HG02798 (cell line): ENCODE results near the gene SMTNL1.

ENCODE experiments used
- ATAC-seq: cut with Tn5 transposase; IDR thresholded peaks from one replicate; pipeline ENCODE4 v1.9.1; 2021; ENCODE audit warnings: mild to moderate bottlenecking; ENCODE audit not compliant: unreplicated experiment, poor library complexity

The SMTNL1 gene

DNA sequence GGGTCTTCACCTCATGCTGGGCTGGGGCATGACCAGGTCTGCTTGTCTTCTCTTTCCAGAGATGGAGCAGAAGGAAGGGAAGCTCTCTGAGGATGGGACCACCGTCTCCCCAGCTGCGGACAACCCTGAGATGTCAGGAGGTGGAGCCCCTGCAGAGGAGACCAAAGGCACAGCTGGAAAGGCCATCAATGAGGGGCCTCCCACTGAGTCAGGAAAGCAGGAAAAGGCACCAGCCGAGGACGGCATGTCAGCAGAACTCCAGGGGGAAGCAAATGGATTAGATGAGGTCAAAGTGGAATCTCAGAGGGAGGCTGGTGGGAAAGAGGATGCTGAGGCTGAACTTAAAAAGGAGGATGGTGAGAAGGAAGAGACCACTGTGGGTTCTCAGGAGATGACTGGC, 5.2 kb downstream of the SMTNL1 start:
- no peak for ATAC-seq

DNA sequence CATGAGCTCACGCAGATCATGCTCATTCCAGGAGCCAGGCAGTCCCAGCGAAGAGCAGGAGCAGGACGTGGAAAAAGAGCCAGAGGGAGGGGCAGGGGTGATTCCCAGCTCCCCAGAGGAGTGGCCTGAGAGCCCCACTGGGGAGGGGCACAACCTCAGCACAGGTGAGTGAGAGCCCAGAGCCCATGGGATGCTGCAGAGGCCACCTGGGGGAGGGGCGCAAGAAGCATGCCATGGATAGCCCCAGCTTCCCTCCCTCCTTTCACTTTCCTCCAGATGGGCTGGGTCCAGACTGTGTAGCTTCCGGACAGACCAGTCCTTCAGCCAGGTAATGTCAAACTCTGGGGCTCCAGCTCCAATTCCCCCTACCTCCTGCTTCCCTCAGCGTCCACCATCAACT, 6.2 kb downstream of the SMTNL1 start:
- no peak for ATAC-seq

DNA sequence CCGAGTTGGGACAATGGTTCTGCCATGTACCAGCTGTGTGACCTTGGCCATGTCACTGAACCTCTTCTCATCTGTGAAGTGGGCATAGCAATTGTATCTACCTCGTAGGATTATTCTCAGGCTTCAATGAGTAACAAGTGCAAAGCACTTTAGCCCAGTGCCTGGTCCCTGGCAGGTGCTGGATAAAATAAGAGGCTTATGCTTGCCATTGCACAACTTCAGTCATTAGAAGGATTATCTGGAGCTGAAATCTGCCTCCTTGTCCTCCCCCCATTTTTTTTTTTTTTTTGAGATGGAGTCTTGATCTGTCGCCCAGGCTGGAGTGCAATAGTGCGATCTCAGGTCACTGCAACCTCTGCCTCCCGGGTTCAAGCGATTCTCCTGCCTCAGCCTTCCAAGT, 7.2 kb downstream of the SMTNL1 start:
- ATAC-seq, result no peak

DNA sequence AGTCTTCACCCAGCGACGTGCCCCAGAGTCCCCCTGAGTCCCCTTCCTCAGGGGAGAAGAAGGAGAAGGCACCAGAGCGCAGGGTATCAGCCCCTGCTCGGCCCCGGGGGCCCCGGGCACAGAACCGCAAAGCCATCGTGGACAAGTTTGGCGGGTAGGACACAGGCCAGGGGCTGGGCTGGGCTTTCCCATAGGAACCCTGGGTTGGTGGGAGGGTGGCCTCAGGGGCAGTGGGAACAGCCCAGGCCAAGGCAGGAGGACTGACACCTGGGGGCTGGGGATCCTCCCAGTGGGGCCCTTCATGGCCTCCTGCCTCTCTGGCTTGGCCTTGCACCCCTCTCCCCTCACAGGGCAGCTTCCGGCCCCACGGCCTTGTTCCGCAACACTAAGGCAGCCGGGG, 8.5 kb downstream of the SMTNL1 start:
- no peak for ATAC-seq

DNA sequence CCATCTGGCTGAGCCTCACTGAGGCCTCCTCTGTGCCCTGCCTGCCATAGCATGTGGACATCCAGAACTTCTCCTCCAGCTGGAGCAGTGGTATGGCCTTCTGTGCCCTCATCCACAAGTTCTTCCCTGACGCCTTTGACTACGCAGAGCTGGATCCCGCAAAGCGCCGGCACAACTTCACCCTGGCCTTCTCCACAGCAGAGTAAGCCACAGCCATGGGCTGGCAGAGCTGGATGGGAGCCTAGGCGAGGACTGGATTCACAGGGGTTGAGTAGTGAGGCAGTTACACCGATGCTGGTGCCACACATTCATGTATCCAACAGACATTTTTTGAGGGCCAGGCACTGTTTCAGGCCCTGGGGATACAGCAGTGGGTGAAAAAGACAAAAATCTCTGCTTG, 9.1 kb downstream of the SMTNL1 start:
- no peak for ATAC-seq

DNA sequence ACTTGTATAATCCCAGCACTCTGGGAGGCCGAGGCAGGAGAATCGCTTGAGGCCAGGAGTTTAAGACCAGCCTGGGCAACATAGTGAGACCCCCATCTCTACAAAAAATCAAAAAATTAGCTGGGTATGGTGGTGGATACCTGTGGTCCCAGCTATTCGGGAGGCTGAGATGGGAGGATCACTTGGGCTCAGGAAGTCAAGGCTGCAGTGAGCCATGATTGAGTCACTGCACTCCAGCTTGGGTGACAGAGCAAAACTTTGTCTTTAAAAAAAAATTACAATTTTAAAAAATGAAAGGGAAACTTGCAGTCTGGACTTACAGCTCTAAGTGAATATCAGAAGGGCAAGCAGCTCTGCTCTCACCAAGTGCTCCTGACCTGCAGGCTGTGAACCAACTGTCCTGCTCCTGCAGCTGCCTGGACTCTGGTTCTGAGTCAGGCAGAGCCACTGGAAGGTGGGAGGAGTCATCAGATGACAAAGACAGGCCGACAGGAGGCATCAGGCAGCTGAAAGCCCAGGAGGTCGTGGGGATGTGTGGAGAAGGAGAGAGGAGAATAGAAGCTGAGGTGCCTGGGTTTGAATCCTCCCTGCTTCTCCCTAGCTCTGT, 9.6 kb downstream of the SMTNL1 start:
- peak; percentile 80 for ATAC-seq

DNA sequence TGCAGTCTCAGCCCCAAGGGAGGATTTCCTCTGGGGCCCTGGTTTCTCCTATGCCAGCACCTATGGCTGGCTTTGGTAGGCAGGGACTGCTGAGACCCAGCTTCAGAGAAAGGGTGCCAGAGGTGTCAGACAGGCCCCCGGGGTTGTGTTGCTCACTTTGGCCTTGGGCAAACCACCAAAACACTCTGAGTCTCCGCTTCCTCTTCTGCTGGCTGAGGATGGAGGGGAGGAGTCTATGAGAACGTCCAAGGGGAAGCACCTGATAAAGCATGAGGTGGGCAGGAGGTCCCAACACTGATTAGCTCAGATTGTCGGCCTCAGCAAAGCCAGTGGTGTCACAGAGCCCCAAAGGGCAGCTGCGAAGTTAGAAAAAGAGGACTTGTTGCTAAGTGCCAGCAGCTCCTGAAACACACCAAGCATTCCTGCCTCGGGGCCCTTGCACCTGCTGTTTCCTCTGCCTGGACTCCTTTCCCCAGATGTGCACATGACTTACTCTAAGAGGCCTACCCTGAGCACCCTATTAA, 10.5 kb downstream of the SMTNL1 start:
- peak; percentile 88 for ATAC-seq

DNA sequence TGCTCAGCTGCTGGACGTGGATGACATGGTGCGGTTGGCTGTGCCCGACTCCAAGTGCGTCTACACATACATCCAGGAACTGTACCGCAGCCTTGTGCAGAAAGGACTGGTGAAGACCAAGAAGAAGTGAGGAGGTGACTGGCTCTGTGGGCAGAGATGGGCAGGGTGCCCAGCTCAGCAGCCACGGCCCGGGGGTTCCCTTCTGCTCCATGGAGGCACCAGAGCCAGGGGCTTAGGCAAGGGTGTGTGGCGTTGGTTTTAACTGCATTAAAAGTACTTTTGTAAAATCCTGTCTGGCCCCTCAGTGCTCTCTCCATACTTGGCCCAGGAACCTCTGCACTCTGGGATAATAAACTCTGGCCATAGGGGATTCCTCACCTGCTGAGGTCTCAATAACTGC, 12.6 kb downstream of the SMTNL1 start:
- no peak for ATAC-seq

DNA sequence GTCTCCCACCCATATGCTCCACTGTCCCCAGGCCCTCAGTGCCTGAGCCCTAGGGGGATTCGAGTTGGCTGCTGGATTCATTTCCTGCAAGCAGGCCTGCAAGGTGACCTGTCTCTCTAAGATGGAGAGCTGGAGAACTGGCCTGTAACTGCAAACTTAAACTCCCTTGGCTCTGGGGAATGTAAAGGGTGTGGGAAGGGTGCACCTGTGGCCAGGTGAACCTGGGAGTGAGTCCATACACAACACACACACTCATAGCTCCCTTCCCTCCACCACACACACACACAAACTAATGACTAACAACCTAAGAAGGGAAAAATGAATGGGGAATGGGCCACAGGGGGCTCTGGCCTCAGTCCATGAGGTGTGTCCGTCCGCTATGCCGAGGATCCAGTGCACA, 14.5 kb downstream of the SMTNL1 start:
- ATAC-seq, result no peak

DNA sequence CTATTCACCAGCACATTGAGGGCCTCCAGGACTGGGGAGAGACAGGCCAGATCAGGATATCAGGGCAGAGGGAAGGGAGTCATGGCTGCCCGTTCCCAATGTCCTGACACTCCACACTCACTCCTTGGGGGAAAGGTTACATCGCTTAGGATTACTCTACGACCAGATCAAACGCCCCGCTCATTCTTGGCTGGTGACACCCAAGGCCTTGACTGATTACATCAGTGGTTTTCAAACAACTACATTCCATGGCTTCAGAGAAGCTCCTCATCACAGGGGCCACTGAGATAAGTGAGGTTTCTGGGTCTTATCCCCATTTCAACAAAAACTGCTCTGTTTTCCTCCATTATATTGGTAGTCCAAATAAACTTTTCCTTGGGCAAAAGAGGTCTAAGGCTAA, 15.1 kb downstream of the SMTNL1 start:
- no peak for ATAC-seq

DNA sequence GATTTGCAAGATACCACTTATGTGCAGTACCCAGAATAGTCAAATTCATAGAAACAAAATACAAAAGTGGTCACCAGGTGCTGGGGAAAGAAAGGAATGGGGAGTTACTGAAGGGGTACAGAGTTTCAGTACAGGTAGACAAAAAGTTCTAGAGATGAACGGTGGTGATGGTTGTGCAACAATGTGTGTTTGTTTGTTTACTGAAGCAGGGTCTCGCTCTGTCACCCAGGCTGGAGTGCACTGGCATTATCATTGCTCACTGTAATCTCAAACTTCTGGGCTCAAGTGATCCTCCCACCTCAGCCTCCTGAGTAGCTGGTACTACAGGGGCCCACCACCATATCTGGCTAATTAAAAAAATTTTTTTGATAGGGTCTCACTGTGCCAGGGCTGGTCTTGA, 18.0 kb downstream of the SMTNL1 start:
- ATAC-seq, result no peak

DNA sequence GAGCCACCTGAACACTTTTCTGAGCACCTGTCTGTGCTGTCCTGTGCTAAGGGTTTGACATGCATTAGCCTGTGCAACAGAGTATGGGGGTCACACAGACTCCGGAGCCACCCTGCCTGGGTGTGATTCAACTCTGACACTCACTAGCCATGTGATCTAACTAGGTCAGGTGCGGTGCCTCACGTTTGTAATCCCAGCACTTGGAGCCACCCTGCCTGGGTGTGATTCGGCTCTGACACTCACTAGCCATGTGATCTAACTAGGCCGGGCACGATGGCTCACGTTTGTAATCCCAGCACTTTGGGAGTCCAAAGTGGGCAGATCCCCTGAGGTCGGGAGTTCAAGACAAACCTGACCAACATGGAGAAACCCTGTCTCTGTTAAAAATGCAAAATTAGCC, 18.6 kb downstream of the SMTNL1 start:
- no peak for ATAC-seq

DNA sequence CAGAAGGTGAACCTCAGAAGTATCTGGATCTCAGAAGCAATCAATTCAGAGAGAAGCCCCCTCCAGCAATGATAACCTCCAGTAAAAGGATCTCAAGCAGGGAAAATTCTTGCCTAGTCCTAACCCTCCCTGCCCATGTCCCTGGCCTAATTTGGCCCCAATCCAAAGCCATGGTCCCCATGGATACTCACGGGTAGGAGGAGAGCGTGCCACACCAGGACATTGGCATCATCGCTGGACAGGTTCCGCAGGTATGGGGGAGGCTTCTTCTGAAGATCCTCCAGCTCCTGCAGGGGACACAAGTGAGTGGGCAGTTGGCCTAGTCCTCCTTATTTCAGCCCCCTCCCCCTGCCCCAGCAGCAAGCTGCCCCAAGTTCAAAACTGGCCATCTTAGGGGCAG, 22.8 kb downstream of the SMTNL1 start:
- ATAC-seq, result no peak

DNA sequence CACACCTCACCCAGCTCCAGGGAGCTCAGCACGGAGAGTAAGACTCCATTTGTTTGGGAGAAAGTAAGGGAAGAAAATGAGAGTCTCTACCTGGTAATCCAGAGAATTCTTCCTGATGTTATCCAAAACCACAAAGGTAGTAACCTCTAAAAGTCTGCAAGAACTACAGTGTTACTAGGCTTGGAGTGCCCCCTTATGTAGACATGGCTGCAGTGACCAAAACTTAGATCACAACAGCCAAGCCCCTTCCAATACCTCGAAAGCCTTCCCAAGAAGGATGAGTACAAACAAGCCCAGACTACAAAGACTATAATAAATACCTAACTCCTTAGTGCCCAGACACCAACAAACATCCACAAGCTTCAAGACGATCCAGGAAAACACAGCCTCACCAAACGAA, 25.2 kb downstream of the SMTNL1 start:
- no peak for ATAC-seq

DNA sequence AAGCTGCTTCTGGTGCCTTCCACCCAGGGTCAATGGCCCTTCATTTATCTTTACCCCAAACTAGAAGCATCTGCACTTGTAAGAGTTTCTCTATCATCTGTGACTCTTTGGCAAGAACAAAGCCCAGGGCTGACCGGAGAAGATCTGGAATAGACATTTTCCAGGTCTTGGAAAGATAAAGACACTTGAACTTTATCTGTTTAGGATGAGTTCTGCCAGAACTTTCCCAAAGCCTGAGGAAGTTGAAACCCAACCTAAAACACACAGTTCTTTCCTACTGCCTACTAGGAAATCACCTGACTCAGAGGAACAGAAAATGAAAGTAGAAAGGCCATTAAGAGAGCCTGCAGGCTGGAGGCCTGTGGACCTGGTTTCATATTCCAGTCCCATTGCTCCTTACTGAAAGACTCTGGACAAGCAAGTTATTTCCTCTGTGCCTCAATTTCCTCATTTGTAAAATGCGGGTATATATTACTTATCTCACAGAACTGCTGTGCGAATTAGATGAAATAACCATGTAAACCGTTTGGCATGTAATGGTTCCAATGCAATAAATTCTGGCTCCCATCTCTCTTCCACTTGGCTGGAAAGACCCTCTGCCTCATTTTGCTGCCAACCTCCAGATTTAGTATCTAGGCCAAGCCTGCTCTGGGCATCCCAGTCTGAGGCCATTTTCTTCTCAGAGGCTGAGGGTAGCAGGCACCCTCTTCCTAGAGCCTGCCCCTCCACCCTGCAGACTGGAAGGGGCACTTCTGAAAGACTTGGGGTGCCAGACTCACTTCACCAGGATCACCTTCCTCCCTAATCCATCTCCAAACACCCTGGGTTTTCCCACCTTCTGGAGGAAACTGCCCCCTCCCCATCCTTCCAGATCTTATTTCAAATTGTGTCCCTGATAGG, 28.9 kb downstream of the SMTNL1 start:
- ATAC-seq, result peak; percentile 75

DNA sequence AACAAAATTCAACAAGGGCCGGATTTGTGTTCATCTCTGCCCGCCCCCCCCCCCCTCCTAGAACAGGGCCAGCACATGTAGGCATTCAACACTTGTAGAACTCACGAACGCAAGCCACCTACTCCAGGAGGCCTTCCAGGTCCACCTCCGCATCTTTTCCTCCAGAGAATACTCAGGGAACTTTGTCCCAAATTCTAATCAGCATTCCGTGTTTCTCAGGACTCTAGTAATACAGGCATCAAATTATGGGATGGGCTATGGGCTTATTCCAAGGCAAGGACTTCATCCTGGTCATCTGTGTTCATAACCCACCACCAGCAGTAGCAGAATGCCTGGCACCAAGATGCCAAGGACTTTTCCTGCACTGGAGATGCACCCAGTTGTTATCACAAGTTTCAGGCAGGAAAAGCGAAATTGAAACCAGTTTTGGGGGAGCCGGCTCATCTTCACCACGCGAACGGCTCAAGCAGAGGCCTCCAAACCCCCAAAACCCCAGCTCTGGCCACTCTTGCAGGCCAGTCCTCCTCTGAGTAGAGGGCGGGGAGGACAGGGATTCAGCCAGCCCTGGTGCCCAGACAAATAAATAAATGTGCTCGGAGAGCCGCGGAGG, 29.6 kb downstream of the SMTNL1 start:
- ATAC-seq, result peak; percentile 2

DNA sequence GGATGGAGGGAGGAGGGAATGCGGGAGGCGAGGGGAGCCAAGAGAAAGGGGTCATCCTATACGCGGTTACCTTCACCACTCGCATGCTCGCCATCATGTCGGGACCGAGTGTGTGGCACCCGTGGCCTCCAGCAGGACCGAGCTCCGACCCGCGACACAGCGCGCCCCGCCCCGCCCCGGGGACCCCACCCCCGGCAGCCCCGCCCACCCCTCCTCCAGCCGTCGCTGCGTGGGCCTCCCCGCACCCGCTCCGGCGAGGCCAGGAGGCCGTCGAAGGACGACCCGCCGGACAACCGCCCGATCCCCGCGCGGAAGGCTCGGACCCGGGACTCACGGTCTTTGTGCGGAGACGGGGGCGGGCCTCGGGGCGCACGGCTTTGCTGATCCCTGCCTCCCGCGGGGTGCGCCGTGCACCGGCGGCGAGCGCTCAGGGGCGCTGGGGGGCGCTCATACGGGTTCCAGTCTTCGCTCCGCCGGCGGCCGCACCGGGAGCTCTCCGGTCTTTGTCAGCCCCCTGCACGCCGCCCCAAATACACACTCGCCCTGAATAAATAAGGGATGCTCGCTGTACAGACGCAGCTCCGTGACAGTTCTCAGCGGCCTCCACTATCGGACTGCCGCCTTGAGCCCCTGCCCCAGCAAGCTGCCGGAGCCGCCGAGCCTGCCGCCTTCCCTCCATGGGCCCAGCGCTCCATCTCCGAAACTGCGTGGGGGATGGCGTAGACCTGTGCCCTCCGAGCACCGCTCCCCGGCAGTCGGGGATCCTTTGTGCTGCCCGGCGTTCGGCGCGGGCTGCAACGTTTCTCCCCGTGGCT, 30.3 kb downstream of the SMTNL1 start, which contains the start of gene UBE2L6:
Gene UBE2L6, minus strand, starts transcription at position 158 of the 815 bp plus-strand sequence. Its CDS starts 61 bp downstream, at position 97.
- peak; percentile 73 for ATAC-seq

DNA sequence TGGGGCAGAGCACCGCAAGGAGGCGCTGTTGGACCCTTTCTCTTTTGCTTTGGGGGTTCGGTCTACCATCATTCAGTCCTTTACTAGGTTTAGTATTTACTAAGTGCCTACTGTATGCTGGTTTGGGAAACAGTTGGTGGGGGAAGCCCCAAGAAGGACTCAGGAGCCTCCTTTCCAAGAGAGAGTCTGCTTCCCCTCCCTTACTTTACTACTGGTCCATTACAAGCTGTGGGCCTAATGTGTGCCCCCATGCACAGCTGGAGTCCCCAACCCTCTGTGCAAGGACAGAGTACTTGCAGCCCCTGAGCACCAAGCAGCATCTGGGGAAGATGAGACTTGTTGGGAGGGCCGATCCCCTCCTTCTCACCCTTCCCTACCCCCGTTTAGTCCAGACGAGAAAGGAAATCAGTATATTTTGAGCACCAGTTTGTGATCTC, 31.0 kb downstream of the SMTNL1 start:
- no peak for ATAC-seq

DNA sequence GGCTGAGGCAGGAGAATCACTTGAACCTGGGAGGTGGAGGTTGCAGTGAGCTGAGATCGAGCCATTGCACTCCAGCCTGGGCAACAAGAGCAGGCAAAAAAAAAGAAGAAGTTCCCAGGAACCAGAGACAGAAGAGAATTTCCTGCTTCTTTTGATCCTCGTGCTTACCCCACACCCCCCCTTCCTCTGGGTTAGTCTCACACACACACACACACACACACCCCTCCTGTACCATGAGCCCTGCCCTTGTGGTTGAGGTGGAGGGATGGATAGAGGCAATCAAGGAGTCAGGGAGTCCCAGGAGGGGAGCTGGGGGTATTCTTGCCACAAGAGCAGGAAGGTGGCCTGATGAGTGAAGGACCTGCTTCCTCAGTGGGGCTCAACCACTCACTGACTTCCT, 34.2 kb downstream of the SMTNL1 start:
- no peak for ATAC-seq

DNA sequence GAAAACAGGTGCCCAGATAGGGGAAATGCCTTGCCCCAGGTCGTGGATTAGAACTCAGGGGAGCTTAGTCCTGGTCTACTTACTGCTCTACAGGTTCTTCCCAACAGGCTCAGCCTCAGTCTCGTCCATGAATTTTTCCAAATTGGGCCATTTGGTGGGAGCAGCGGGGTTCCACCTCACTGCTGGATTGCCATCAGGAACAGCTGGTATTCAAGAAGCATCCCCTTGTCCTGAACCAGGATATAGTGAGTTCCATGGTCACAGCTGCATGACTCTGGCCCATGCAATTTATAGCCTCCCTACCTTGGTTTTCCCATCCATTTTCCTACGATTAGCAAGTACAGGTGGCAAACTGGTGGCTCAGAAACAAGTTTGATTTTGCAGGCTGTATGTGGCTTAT, 36.7 kb downstream of the SMTNL1 start:
- ATAC-seq, result no peak
